Panc1 (cell line): ENCODE data around the gene NEK1. TPM values are rescaled to one million over a fixed set of nuclear protein-coding genes. Genes with fewer than 3 reads are reported as not detected.

Experiments
- ATAC-seq: fragments of 200-7000 bp; cut with Tn5 transposase; 2 replicates; pipeline ENCODE4 v1.9.1; 2020; ENCODE audit warnings: mild to moderate bottlenecking, moderate library complexity
- BruUV-seq: library from RNA; stranded (reverse); fragments of 400-500 nt; replicated peaks from 2 replicates; lab custom pipeline; 2021; lab: Mats Ljungman, UMichigan
- CTCF ChIA-PET: fragments of 300-600 bp; sonication (Branson Sonifier 250); formaldehyde crosslinking; loops from one replicate; lab custom pipeline; 2022; ENCODE audit warnings: antibody characterized with exemption; lab: Charles Lee
- POLR2A ChIA-PET: fragments of 300-600 bp; sonication (Branson Sonifier 250); formaldehyde crosslinking; loops from one replicate; lab custom pipeline; 2022; ENCODE audit warnings: antibody characterized with exemption; lab: Charles Lee
- DNase-seq: peaks from one replicate; pipeline ENCODE4 v3.0.0-alpha.2; 2010; ENCODE audit warnings: low read depth, low spot score
- H3K27ac ChIP-seq: 2 replicates; pipeline ENCODE4 v1.5.1; 2011; ENCODE audit warnings: mild to moderate bottlenecking, low read length, inconsistent platforms
- H3K27me3 ChIP-seq: fragments of 200-500 bp; sonication (Bioruptor generic); 2 replicates; pipeline ENCODE4 v1.6.0; 2014; ENCODE audit warnings: low read length, inconsistent platforms; ENCODE audit not compliant: control insufficient read depth, insufficient read depth
- H3K36me3 ChIP-seq: fragments of 200-500 bp; sonication (Bioruptor generic); 2 replicates; pipeline ENCODE4 v1.5.1; 2014; ENCODE audit warnings: inconsistent platforms, mild to moderate bottlenecking, low read length, moderate library complexity; ENCODE audit not compliant: control insufficient read depth, insufficient read depth
- H3K4me1 ChIP-seq: 2 replicates; pipeline ENCODE4 v1.5.1; 2011; ENCODE audit warnings: inconsistent platforms, mild to moderate bottlenecking, low read length, moderate library complexity; ENCODE audit not compliant: control insufficient read depth, insufficient read depth
- H3K4me3 ChIP-seq, 2 experiments: 2 replicates each; pipeline ENCODE4 v1.5.1; 2011 to 2012; ENCODE audit warnings: low read depth in 2 of 2, low read length in 2 of 2, mild to moderate bottlenecking in 2 of 2, inconsistent platforms in 1 of 2, moderate library complexity in 1 of 2
- H3K9me3 ChIP-seq: fragments of 200-500 bp; sonication (Bioruptor generic); 2 replicates; pipeline ENCODE4 v1.5.1; 2014; ENCODE audit warnings: low read depth, mild to moderate bottlenecking, inconsistent platforms, low read length, moderate library complexity; ENCODE audit not compliant: control insufficient read depth, insufficient read depth
- POLR2AphosphoS5 ChIP-seq: IDR thresholded peaks from 2 replicates; pipeline ENCODE4 v1.6.1; 2012; ENCODE audit warnings: mild to moderate bottlenecking, low read depth, low read length, moderate library complexity
- SIN3A ChIP-seq: IDR thresholded peaks from 2 replicates; pipeline ENCODE4 v1.6.1; 2012; ENCODE audit warnings: low read depth, mild to moderate bottlenecking, low read length, moderate library complexity, borderline replicate concordance; ENCODE audit not compliant: insufficient read depth
- TCF7L2 ChIP-seq: IDR thresholded peaks from 2 replicates; pipeline ENCODE4 v1.6.1; 2011; ENCODE audit warnings: mild to moderate bottlenecking, low read depth, low read length, inconsistent platforms
- in situ Hi-C: cut with HindIII; loops from 2 replicates; pipeline ENCODE4 v1.10.0; 2016; ENCODE audit warnings: low sequenced_read_pairs, low pct_unique_long_range_greater_than_20kb
- intact Hi-C: fragments of 100-400 bp; cut with micrococcal nuclease; formaldehyde crosslinking; loops from one replicate; pipeline ENCODE4 v1.10.0; 2022; ENCODE audit not compliant: unreplicated experiment
- total RNA-seq: library from RNA; stranded (reverse); gene quantifications from one replicate; pipeline ENCODE4 v1.2.1, GENCODE V29; 2021; ENCODE audit not compliant: unreplicated experiment
- TF ChIP-seq, protein P1 (sequence below), 2 experiments: IDR thresholded peaks; 2 replicates each; pipeline ENCODE4 v1.6.1; 2011 to 2012; ENCODE audit warnings: low read depth in 2 of 2, control low read depth in 1 of 2, low read length in 1 of 2, mild to moderate bottlenecking in 1 of 2, moderate library complexity in 1 of 2; ENCODE audit not compliant: insufficient read depth in 1 of 2
- TF ChIP-seq, protein P2 (sequence below): fragments of 450-650 bp; IDR thresholded peaks from 2 replicates; pipeline ENCODE4 v1.5.1; 2017; ENCODE audit warnings: mild to moderate bottlenecking

Gene NEK1
- total RNA-seq, 1 experiment from 2014 or later = 9.2 TPM

DNA sequence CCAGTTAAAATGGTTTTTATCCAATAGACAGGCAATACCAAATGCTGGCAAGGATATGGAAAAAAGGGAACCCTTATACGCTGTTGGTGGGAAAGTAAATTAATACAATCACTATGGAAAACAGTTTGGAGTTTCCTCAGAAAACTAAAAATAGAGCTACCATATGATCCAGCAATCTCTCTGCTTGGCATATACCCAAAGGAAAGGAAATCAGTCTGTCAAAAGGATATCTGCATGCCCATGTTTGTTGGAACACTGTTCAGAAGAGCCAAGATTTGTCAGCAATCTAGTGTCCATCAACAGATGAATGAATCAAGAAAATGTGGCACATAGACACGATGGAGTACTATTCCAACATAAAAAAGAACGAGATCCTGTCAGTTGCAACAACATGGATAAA, 250.6 kb downstream of the NEK1 start:
- Histone ChIP-seq H3K4me3 (no peak overlapping the region), H3K4me1 (peaks cover 7% of the 10 kb centered on the region; the same call in 1 of the 2 replicates), H3K27ac (no peak overlapping the region), H3K27me3 (no peaks in the 10 kb centered on the region), H3K9me3 (peaks cover 3% of the 10 kb centered on the region; the same call in 1 of the 2 replicates), H3K36me3 (no peaks in the 10 kb centered on the region)
- no peak for TF ChIP-seq TCF7L2
- no peak for TF ChIP-seq POLR2AphosphoS5
- TF ChIP-seq, protein P1, sequence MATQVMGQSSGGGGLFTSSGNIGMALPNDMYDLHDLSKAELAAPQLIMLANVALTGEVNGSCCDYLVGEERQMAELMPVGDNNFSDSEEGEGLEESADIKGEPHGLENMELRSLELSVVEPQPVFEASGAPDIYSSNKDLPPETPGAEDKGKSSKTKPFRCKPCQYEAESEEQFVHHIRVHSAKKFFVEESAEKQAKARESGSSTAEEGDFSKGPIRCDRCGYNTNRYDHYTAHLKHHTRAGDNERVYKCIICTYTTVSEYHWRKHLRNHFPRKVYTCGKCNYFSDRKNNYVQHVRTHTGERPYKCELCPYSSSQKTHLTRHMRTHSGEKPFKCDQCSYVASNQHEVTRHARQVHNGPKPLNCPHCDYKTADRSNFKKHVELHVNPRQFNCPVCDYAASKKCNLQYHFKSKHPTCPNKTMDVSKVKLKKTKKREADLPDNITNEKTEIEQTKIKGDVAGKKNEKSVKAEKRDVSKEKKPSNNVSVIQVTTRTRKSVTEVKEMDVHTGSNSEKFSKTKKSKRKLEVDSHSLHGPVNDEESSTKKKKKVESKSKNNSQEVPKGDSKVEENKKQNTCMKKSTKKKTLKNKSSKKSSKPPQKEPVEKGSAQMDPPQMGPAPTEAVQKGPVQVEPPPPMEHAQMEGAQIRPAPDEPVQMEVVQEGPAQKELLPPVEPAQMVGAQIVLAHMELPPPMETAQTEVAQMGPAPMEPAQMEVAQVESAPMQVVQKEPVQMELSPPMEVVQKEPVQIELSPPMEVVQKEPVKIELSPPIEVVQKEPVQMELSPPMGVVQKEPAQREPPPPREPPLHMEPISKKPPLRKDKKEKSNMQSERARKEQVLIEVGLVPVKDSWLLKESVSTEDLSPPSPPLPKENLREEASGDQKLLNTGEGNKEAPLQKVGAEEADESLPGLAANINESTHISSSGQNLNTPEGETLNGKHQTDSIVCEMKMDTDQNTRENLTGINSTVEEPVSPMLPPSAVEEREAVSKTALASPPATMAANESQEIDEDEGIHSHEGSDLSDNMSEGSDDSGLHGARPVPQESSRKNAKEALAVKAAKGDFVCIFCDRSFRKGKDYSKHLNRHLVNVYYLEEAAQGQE (IDR thresholded peaks at IDR 0.05; ENCODE audit: insufficient read depth in 1 of 2, low read depth in 2 of 2, low read length in 1 of 2) = no peak
- TF ChIP-seq, protein P2, sequence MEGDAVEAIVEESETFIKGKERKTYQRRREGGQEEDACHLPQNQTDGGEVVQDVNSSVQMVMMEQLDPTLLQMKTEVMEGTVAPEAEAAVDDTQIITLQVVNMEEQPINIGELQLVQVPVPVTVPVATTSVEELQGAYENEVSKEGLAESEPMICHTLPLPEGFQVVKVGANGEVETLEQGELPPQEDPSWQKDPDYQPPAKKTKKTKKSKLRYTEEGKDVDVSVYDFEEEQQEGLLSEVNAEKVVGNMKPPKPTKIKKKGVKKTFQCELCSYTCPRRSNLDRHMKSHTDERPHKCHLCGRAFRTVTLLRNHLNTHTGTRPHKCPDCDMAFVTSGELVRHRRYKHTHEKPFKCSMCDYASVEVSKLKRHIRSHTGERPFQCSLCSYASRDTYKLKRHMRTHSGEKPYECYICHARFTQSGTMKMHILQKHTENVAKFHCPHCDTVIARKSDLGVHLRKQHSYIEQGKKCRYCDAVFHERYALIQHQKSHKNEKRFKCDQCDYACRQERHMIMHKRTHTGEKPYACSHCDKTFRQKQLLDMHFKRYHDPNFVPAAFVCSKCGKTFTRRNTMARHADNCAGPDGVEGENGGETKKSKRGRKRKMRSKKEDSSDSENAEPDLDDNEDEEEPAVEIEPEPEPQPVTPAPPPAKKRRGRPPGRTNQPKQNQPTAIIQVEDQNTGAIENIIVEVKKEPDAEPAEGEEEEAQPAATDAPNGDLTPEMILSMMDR = no peak
- TF ChIP-seq SIN3A = no peak
- in situ Hi-C loops (no loop called here), intact Hi-C loops (no loop called here)
- CTCF ChIA-PET = no interaction called here
- ATAC-seq = no peak
- no peak for DNase-seq
- BruUV-seq = no TSS peak
- POLR2A ChIA-PET = no interaction called here

DNA sequence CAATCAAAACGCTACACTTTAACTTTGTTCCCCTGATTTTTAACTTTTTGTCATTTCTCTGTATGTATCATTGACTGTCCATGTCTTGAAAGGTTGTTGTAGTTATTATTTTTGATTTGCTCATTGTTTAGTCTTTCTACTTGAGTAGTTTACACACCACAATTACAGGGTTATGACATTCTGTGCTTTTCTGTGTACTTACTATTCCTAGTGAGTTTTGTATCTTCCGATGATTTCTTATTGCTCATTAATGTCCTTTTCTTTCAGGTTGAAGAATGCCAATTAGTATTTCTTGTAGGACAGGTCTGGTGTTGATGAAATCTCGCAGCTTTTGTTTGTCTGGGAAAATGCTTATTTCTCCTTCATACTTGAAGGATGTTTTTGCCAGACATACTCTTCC, 252.4 kb downstream of the NEK1 start:
- Histone ChIP-seq H3K9me3 (no peaks in the 10 kb centered on the region), H3K27ac (no peak overlapping the region), H3K4me1 (peaks cover 7% of the 10 kb centered on the region; the same call in 1 of the 2 replicates), H3K36me3 (no peaks in the 10 kb centered on the region), H3K27me3 (no peaks in the 10 kb centered on the region), H3K4me3 (no peak overlapping the region)
- intact Hi-C loops = no loop called here
- DNase-seq = no peak
- ATAC-seq = no peak
- BruUV-seq = no TSS peak
- CTCF ChIA-PET = no interaction called here
- in situ Hi-C loops = no loop called here
- POLR2A ChIA-PET = no interaction called here
- no peak for TF ChIP-seq SIN3A
- TF ChIP-seq TCF7L2 = no peak
- TF ChIP-seq, protein P2 = no peak
